Left renal cortex interstitium (tissue), 4 donors: ENCODE measurements around the gene DCLK1. TPM values are rescaled to one million over a fixed set of nuclear protein-coding genes. Genes with fewer than 3 reads are reported as not detected.

Experiments
- DNase-seq, 4 donors: peaks; one replicate each; pipeline ENCODE4 v3.0.0-alpha.2; 2013; ENCODE audit warnings: low read depth in 4 of 4, low spot score in 2 of 4, missing footprints in 1 of 4
- polyA plus RNA-seq, 4 donors: library from polyadenylated mRNA; unstranded; fragments of 120-200 nt; gene quantifications; one replicate each; pipeline ENCODE4 v1.2.1, GENCODE V29; 2013; ENCODE audit not compliant: insufficient read length in 4 of 4

DCLK1 gene
- polyA plus RNA-seq, 4 donors: 4.9 to 7.1 (median 6.1) TPM

DNA sequence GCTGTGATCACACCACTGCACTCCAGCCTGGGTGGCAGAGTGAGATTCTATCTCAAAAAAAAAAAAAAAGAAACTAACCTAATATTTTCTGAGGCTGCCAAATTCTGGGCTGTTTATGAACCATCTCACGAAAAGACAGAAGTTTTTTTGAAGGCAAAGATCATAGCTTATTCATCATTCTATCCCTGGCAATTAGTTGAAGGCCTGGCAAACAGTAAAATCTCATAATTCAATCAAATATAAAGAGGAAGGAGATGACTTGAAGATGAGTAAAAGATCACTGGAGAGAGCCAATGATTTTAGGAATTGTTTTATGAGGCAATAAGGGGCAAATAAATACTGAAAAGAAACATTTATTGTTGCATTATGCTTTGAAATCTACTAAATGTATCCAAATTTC lies 216.5 kb downstream of the DCLK1 start:
- no peak for DNase-seq

DNA sequence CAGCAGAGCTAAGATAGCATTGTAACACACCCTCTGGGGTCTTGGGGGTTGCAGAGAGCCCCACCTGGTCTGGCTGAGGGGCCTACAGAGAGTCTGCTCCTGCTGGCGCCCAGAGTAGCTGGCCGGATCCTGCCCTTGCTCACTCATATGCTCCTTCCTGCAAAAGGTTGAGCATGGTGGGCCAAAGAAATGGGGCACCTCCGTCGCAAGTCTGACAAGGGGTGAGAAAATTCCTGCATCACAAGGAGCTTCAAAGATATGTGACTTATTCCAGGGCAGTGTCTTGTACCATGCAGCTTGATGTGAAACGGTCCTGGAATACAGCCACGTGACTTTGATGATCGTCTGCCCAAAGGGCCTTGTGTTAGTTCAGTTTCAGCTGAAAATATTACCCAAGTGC lies 218.3 kb downstream of the DCLK1 start:
- DNase-seq: no peak

DNA sequence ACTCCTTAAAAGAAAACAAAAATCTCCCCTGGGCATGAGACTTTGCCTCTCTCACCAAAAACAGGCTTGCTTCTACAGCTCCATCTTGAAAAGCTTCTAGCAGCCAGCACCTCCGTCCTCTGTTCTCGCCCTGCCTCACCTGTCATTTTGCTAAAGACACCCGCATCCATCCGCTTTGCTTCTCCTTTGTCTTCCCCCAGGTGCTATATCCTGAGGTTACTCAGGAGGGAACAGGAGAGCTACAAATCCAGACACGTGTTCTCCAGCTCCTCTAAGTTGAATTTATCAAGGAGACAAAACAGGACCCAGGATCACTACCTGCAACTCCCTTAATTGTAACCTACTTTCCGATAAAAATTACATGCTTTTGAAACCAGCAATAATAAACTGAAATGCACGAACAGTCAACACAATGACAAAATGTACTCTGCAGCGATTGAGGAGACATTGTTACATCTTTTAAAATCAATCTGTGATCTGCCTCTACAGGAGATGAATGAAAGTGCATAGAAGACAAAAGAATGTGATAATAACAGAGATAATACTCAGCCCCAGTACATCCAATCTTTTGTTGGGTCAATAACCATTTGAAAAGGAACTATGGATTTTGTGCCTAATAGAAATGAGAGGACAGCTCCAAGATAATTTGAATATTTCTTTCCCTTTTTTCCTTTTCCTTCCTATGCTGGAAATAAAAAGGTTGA lies 221.2 kb downstream of the DCLK1 start:
- DNase-seq: no peak

DNA sequence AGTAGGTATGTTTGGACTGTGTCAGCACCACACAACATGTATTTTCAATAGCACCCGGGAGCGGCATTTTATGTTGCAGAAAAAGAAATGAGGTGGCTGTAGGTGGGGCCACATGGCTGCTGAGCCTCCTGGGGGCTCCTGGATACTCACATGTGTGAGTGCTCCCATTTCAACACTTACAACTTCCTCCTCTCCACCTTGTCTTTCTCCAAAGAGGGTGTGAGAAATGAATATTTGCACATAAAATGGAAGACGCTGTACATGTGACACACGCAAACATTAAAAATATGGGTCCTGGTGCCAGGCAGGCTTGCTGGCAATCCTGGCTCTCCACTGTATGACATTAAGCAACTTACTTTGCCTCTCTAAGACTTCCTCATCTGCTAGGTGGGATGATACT lies 222.1 kb downstream of the DCLK1 start:
- no peak for DNase-seq

DNA sequence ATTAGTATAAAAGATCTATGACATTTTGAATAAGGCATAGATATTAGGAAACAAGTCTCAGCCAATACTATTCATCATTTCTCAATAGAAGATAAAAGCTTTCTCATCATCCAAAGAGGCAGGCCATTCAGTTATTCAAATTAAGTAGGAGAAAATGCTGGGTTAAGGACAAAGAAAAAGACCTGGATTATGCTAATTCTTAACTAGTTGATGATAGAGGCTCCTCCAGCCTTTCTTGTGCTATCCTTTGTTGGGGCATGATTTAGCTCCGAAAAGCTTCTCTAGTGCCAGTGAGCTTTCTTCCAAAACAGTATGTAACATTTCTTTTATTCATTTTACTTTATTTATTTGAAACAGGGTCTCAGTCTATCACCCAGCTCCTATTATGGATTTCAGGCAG lies 223.0 kb downstream of the DCLK1 start:
- no peak for DNase-seq

DNA sequence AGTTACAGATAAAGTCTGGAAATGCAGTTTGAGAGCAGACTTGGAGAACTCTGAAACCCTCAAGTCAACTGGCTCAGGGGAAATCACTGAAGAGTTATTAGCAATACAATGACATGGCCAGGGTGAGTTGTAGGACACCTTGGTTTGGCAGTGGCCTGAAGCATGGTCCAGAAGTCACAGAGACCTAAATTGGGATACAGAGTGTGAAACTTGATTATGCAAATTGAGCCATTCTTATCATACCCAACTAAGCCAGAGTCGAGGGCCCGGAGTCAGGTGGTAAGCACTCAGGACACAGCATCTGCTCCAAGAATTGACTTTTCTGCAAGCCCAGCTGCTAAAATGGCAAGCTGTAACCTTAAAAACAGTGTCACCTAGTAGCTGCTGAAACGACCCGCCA lies 224.5 kb downstream of the DCLK1 start:
- no peak for DNase-seq

DNA sequence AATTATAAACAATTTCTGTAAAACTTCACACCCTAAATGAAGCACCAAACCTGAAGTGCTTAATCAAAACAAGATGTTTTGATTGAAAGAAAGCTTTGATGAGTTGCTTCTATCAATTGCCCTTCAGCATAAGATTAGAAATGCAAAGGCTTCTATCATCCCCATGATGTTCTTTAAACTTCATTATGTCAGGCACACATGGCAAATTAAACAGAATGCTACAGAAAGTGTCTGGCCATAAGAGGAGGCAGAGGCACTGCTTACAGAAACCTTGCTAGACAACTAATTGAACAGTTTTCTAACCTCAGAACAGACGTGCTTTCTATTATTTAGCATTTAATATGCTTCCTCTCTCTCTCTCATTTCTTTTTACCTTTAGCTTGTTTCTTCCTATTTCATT lies 228.1 kb downstream of the DCLK1 start:
- no peak for DNase-seq

DNA sequence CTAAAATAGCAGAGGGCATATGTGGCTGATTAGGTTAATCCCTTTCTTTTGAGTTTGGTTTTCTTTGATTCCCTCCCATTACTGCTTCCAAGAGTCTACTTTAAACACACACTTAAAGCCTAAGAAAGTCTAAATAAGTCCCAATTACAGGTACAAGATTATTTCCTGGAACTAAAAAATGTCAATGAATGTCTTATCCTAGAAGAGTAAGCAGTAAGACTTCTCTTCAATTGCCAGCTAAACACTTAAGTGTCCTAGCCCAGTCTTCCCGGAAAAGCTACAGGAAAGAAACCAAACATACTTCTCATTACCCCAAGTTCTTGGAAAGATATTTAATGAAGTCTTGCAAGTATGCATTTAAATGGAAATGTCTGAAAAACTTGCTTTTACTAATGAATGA lies 233.1 kb downstream of the DCLK1 start:
- DNase-seq: no peak

DNA sequence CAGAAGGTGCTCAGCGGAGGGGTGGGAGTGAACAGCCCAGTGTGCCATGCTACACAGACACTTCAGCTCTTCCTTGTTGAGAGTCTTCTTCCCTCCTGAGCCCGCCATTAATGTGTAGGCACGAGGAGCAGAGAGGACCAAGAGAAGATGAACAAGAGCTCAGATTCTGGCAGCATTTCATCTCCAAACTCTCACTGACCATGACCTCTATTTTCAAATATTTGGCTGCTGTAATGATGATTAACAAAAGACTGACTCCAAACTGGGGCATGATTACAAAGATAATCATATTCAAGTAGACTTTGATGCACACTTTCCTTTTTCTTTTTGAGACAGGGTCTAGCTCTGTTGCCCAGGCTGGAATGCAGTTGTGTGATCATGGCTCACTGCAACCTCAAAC lies 236.5 kb downstream of the DCLK1 start:
- no peak for DNase-seq

DNA sequence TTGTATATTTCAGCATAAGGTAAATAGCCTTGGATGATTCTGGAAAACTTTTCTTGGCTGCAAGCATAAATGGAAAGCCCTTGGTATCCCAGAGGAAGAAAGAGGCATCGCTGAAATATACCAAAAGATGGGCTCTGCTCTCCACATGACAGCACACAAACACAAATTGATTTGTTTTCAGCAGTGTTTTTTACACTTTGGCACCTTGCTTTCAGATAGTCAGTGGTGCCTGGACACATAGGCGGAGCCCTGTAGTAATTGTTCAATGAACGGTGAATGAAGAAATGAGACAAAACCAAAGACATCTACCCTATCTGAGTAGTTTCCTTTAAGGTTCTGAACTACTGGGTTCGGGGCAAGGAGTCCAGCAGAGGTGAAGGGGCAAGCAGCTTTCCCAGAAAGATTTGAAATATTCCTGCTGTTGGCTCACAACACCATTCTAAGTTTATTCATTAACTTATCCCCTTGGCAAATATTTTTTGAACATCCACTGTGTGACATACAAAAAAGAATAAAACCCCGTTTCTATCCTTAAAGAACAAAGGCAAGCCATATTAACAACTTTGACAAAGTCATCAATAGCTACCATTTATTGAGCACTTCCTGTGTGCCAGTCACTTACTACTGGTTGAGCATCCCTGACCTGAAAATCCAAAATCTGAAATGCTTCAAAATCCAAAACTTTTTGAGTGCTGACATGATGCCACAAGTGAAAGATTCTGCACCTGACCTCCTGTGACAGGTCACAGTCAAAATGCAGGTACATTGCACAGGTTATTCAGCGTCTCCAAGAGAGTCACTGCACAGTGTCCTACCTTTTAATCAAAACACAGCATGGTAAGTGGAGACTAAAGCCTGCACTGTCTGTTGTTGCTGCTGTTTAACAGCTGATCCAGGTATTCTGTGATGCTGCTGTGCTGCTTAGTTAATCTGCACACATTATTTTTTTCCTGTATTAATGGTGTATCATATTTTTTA lies 238.1 kb downstream of the DCLK1 start:
- DNase-seq: no peak

DNA sequence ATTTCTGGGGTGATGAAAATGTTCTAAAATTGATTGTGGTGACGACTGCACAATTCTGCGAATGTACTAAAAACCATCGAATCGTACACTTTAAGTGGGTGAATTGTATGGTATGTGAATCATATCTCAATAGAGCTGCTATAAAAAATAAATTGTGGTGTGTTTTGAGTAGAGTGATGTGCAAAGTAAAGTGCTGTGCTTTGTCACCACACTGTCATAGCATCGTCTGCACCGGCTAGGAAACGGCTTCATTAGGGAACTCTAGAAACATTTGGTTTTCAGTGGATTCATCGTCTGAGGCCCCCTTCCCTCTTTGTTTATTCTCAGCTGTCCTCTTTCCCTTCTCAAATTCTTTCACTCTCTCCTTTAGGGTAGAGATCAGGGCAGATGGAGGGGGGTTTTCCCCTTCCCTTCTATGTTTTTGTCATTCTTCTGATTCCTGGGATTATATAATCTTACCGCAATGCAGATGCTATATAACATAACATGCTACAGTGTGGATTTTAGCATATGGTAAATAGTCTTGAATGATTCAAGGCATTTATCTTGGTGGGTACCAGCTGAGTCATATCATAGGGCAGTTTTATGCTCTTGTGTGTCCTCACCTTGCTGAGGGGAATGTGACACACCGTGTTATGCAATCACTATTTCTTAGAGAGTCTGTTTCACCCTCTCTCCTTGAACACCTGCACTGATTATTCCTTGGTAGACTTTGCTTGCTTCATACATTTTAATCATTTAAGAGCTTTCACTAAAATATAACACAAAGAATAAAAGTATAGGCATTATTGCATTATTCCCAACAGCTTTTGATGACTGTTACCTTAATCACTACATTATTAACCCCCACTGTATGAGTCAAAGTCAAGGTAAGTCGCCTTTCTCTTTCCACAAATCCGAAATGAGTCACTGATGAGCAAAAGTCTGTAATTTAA lies 239.4 kb downstream of the DCLK1 start:
- no peak for DNase-seq

DNA sequence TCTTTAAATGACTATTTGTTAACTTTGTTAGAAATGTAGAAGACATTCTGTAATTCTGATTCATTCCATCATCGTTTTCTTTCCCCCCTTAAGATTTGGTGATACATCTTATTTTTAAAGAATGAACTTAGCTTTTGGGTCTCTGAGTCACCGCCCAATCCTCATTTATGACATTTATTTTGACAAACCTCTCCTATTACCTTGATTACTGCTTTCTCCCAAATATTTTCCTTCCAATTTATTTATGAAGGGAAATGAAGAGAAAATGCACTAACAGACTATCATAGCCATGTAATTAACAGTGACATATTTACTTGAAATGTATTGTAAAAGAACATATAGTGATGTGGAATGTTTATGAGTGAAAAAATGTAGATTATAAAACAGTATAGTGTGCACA lies 241.6 kb downstream of the DCLK1 start:
- no peak for DNase-seq

DNA sequence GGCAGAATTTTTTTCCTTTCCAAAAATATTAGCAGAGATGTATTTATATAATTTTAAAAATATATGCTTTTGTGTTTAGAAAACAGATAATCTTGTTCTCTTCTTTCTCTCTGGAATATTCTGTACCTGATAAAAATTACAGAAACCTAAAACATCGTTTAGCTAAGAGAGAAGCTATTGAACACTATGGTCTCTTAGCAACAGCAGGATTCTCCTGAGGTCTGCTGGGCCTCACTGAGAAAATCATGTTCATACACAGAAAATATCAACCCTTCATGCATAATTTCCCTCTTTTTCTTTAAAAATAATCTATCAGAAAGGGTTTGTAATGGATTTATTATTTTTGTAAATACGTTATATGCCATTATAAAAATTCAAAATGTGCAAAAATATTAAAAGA lies 242.2 kb downstream of the DCLK1 start:
- no peak for DNase-seq

DNA sequence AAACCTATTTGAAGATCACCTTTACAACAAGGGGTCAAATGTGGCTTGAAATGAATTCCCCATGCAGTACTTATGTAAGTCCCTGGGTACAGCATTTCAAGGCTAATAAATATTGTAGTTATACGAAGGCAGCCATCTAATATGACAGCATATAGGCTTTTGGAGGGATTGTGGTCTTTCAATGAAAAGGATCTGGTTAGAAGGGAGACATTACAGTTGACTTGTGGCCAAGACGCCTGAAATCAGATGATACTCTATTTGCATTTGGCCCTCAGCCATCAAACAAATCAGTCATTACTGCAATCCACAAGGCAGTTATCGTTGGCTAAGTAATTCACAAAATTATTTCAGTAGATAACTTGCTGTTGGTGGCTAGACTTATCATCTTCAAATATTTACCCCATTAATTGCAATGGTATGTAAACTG lies 242.7 kb downstream of the DCLK1 start:
- DNase-seq: no peak

DNA sequence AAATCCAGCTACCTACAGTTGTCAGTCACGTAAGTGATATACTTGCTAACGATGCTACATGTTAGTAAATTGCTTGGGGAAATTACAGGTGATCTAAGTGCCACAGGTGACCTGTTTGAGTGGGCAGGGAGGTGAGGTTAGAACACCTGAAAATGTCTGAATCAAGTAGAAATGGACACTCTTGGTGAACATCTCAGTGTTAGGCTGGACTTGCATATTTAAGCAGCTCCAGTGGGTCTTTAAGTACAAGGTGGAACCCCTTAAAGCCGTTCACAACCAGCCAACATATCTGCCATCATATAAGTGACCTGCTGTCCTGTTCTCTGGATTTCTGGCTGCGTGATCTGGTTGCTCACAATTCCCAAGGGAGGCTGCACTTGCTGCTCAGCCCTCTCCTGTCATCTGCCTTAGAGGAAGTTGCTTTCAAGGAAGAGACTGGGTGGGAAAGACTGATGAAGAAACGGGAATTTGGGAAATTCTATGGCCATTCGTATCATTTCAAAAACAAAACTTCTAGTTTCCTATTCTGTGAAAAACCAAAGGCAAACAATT lies 244.0 kb downstream of the DCLK1 start:
- no peak for DNase-seq

DNA sequence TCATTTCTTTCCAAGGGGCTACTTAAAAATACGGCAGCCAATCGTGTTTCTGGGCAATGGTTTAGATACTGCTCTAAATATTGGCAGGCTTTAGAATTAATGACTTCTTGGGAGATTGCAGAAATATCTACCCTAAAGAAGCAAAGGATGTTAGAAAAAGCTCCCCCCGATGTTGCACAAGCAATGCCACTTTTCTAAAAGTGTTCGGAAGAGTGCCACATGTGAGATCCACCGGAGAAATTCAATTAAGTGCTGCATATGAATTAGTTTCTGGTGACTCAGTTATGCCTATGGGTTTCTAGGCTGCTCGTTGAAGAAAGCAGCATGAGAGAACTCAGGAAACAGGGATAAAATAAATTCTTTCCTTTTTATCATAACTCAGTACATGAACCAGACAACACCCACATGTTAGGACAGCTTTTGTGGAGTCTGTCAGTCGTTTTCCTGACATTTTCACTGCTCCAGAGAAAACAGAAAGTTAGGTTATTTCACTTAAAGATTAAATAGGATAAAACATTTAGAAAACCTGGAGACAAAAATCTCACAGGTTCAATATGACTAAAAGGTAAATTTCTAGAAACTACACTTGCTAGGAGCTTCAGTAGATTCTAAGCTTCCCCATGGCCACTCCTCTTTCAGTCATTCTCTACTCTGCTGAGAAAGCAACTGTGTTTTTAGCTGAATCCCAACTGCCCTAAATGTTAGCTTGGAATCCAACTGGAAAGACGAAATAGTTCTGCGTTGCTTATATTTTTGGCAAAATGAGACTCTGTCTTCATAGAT lies 244.7 kb downstream of the DCLK1 start:
- no peak for DNase-seq

DNA sequence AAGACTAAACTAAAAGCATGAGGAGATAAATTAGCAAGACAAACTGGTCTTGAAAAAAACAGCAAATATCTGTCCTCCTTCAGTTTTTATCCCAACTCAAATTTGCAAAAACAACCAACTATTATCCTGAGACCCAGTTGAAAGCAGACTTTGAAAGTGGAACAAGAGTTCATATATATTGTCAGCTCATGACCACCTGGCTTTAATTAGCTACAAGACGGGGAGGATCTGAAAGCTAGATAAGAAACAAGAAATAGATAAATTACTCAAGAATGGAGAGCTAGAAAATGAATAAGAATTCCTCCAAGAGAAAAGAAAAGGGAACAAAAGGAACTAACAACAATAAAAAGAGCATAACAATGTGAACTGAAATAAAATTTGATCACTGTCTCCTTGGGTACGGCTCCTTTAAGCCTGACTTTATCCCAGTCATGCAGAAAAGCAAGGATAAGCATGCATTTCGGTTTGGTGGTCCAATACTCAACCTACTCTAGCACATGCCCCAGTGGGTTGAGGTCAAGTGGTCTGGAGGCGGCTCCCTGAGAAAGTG lies 246.9 kb downstream of the DCLK1 start:
- DNase-seq: no peak

DNA sequence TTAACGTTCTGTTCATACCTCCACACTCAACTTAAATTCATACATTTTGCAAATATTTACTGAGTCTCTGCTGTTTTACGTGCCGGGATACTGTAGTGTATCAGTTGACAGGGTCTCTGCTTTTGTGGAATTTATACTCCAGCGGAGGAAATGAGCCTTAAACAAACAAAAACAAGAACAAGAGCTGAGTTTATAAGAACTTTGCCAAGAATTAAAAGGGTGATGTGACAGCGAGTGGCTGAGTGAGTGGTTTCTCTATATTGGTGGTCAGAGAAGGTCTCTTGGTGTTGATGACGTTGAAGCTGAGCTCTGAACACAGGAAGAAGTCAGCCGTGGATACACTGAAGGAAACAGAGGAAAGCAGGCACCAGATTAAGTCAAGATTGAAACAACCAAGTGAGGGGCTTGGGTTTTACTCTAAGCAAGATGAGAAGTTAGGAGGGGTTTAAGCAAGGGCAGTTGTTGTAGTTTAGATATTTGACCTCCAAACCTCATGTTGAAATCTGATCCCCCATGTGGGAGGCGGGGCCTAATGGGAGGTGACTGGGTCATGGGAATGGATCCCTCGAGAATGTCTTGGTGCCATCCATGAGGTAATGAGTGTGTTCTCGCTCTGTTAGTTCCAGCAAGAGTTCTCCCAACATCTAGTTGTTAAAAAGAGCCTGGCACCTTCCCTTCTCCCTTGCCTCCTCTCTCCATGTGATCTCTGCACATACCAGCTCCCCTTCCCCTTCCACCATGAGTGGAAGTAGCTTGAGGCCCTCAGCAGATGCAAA lies 248.3 kb downstream of the DCLK1 start:
- DNase-seq: peak in 3 of 4 donors; percentile 39 to 49 (median 49)

DNA sequence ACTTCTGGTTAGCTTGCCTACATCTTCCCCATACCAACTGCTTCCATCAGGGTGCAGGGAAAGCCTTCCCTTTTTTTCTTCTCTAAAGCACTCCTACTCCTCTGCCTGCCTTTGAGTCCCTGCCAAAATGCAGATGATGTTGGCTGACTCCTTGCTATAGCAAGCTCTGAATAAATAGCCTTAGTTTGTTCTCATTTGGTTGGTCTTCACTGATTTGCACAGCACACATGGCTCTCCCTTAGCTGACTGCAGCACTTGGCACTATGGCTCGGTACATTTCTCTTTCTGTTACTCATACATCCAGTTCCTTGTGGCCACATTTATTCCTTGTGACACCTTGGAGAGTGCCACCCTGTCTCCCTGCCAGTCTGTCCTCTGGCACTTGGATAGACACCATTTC lies 249.8 kb downstream of the DCLK1 start:
- no peak for DNase-seq
